Neuronal stem cell (in vitro differentiated cells): ENCODE results near the gene TOM1.
A peak's percentile ranks its signal among the peaks of the same experiment; 100 is the strongest.

Experiments
- DNase-seq: peaks from one replicate; pipeline ENCODE4 v3.0.0-alpha.2; 2013; ENCODE audit warnings: low spot score
- H2AFZ ChIP-seq: one replicate; pipeline ENCODE4 v1.6.1; 2013; ENCODE audit warnings: mild to moderate bottlenecking, low read length, inconsistent platforms
- H2AK5ac ChIP-seq: 2 replicates; pipeline ENCODE4 v1.6.1; 2013; ENCODE audit warnings: low read depth, mild to moderate bottlenecking, inconsistent platforms, low read length, moderate library complexity, mixed read lengths
- H2BK120ac ChIP-seq: 2 replicates; pipeline ENCODE4 v1.6.1; 2013; ENCODE audit warnings: low read depth, mild to moderate bottlenecking, inconsistent platforms, low read length, moderate library complexity, mixed read lengths
- H2BK12ac ChIP-seq: one replicate; pipeline ENCODE4 v1.6.1; 2013; ENCODE audit warnings: low read length, inconsistent platforms
- H2BK15ac ChIP-seq: 2 replicates; pipeline ENCODE4 v1.6.1; 2013; ENCODE audit warnings: mild to moderate bottlenecking, low read length, inconsistent platforms, mixed read lengths
- H2BK5ac ChIP-seq: one replicate; pipeline ENCODE4 v1.6.1; 2013; ENCODE audit warnings: inconsistent platforms, mild to moderate bottlenecking, low read length, moderate library complexity
- H3K14ac ChIP-seq: one replicate; pipeline ENCODE4 v1.6.1; 2013; ENCODE audit warnings: low read length, inconsistent platforms
- H3K18ac ChIP-seq: 2 replicates; pipeline ENCODE4 v1.6.1; 2013; ENCODE audit warnings: low read length, inconsistent platforms
- H3K23ac ChIP-seq: 2 replicates; pipeline ENCODE4 v1.6.1; 2013; ENCODE audit warnings: low read depth, mild to moderate bottlenecking, mixed read lengths, low read length, inconsistent platforms; ENCODE audit not compliant: poor library complexity
- H3K27ac ChIP-seq: replicated peaks from 3 replicates; pipeline ENCODE4 v1.5.1; 2013; ENCODE audit warnings: low read length, inconsistent platforms
- H3K27me3 ChIP-seq, 3 experiments: 2 replicates each; pipeline ENCODE4 v1.6.1; 2013; ENCODE audit warnings: low read length in 3 of 3, mild to moderate bottlenecking in 2 of 3, inconsistent platforms in 1 of 3, low read depth in 1 of 3, mixed read lengths in 1 of 3, moderate library complexity in 1 of 3; ENCODE audit not compliant: control insufficient read depth in 3 of 3, insufficient read depth in 3 of 3
- H3K36me3 ChIP-seq, 2 donors: replicated peaks in 1 of 2; 2 replicates each; pipeline ENCODE4 v1.6.1; 2013; ENCODE audit warnings: low read length in 2 of 2; ENCODE audit not compliant: control insufficient read depth in 2 of 2, insufficient read depth in 2 of 2
- H3K4ac ChIP-seq: 2 replicates; pipeline ENCODE4 v1.6.1; 2013; ENCODE audit warnings: inconsistent platforms, mild to moderate bottlenecking, low read length, moderate library complexity
- H3K4me1 ChIP-seq, 2 donors: 1 replicate in 1 of 2; 2 replicates in 1 of 2; pipeline ENCODE4 v1.6.1; 2013; ENCODE audit warnings: low read length in 2 of 2, low read depth in 1 of 2; ENCODE audit not compliant: control insufficient read depth in 2 of 2, insufficient read depth in 1 of 2
- H3K4me2 ChIP-seq: one replicate; pipeline ENCODE4 v1.6.1; 2013; ENCODE audit warnings: mild to moderate bottlenecking, low read length, inconsistent platforms; ENCODE audit not compliant: insufficient read depth, poor library complexity, severe bottlenecking
- H3K4me3 ChIP-seq, 2 donors: 2 replicates each; pipeline ENCODE4 v1.5.1; 2013; ENCODE audit warnings: low read length in 2 of 2, mild to moderate bottlenecking in 2 of 2, inconsistent platforms in 1 of 2, moderate library complexity in 1 of 2
- H3K79me1 ChIP-seq: one replicate; pipeline ENCODE4 v1.6.1; 2013; ENCODE audit warnings: low read depth, mild to moderate bottlenecking, inconsistent platforms, low read length, moderate library complexity
- H3K9ac ChIP-seq: one replicate; pipeline ENCODE4 v1.6.1; 2013; ENCODE audit warnings: mild to moderate bottlenecking, low read depth, low read length, inconsistent platforms; ENCODE audit not compliant: poor library complexity
- H3K9me3 ChIP-seq, 2 donors: replicated peaks in 1 of 2; 2 replicates each; pipeline versions ENCODE3 to v1.6.1; 2013; ENCODE audit warnings: low read length in 2 of 2, mild to moderate bottlenecking in 2 of 2, inconsistent platforms in 1 of 2, low read depth in 1 of 2, mixed read lengths in 1 of 2, moderate library complexity in 1 of 2; ENCODE audit not compliant: control insufficient read depth in 2 of 2, insufficient read depth in 1 of 2
- H4K8ac ChIP-seq: one replicate; pipeline ENCODE4 v1.6.1; 2013; ENCODE audit warnings: low read depth, mild to moderate bottlenecking, inconsistent platforms, low read length, moderate library complexity
- H4K91ac ChIP-seq: one replicate; pipeline ENCODE4 v1.6.1; 2013; ENCODE audit warnings: low read length, low read depth, mild to moderate bottlenecking, inconsistent platforms; ENCODE audit not compliant: poor library complexity
- WGBS, 2 donors: extraction: QIAGEN DNeasy Blood & Tissue Kit; methylation state at CpG; one replicate each; pipeline ENCODE4 v1.1.7; 2013; ENCODE audit warnings: missing lambda C conversion rate in 2 of 2, mixed read lengths in 1 of 2; ENCODE audit not compliant: insufficient read length in 2 of 2, insufficient replicate concordance in 1 of 2; ENCODE audit errors: extremely low coverage in 2 of 2; 5-methylcytosine and 5-hydroxymethylcytosine counted together

Gene TOM1

DNA sequence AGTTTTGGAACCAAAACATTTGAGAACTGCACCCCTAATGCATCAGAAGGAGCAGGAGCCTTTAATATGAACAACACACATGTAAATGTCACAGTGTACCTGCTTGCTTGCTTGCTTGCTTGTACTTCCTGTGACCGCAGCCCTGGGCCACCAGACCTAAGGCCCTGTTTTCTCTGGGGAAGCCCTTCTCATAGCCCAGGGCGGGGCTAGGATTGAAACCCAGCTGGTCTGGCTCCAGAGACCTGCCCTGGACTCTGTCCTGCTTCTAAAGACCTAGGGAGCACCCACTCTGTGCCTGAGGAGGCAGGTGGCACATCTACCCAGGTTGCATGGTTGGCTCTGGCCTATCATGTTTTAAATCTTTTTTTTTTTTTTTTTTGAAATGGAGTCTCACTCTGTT lies 92.7 kb downstream of the TOM1 start:
- Histone ChIP-seq H3K36me3 (no peaks in the 10 kb centered on the region), H3K4me2 (no peak overlapping the region)
- WGBS, 2 donors: no CpG with 5 or more reads among the region's 2 CpGs

DNA sequence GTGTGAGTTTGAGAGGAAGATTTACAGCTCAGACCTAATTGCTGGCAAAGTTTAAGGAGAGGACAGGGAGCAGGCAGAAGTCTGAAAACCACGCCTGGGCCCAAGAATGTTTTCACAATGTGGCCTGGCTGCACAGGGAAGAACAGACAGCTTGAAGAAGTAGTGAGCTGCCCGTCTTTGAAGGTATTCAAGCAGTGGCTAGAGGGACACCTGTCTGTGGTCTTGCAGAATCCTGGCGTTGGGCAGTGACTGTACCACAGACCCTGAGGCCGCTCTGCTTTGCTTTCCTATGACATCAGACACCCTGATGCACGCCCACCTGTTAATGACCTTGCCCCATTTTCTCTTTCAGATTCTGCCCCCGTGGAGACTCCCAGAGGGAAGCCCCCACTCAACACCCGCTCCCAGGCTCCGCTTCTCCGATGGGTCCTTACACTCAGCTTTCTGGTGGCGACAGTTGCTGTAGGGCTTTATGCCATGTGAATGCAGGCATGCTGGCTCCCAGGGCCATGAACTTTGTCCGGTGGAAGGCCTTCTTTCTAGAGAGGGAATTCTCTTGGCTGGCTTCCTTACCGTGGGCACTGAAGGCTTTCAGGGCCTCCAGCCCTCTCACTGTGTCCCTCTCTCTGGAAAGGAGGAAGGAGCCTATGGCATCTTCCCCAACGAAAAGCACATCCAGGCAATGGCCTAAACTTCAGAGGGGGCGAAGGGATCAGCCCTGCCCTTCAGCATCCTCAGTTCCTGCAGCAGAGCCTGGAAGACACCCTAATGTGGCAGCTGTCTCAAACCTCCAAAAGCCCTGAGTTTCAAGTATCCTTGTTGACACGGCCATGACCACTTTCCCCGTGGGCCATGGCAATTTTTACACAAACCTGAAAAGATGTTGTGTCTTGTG lies 93.7 kb downstream of the TOM1 start:
- H2AFZ ChIP-seq: peak overlapping the region; percentile 56
- H4K8ac ChIP-seq: no peak overlapping the region
- no peak overlapping the region for H3K9ac ChIP-seq
- no peak overlapping the region for H3K4ac ChIP-seq
- no peak overlapping the region for H4K91ac ChIP-seq
- no peak for DNase-seq
- H3K4me1 ChIP-seq: peaks cover 0 to 8% of the 10 kb centered on the region in 2 donors
- no peak overlapping the region for H3K4me2 ChIP-seq
- H3K79me1 ChIP-seq: no peaks in the 10 kb centered on the region
- WGBS, 2 donors: no CpG with 5 or more reads among the region's 16 CpGs
- H2BK12ac ChIP-seq: no peak overlapping the region
- no peak overlapping the region for H2BK15ac ChIP-seq
- H3K27ac ChIP-seq: no peak overlapping the region
- no peaks in the 10 kb centered on the region for H3K9me3 ChIP-seq
- no peaks in the 10 kb centered on the region for H3K27me3 ChIP-seq
- no peak overlapping the region for H2BK120ac ChIP-seq
- no peak overlapping the region for H3K14ac ChIP-seq
- no peak overlapping the region for H3K4me3 ChIP-seq
- no peaks in the 10 kb centered on the region for H3K36me3 ChIP-seq
- no peak overlapping the region for H2BK5ac ChIP-seq
- peak overlapping the region; percentile 5 for H3K23ac ChIP-seq
- peak overlapping the region; percentile 50 for H2AK5ac ChIP-seq
- H3K18ac ChIP-seq: no peak overlapping the region

More for the DNA sequence above, 92.7 kb downstream of the TOM1 start:
- no peak overlapping the region for H2BK12ac ChIP-seq
- H2BK15ac ChIP-seq: no peak overlapping the region
- no peaks in the 10 kb centered on the region for H3K9me3 ChIP-seq
- H3K4me1 ChIP-seq: peaks cover 3 to 4% of the 10 kb centered on the region in 2 donors
- no peak overlapping the region for H3K23ac ChIP-seq
- no peak overlapping the region for H2BK5ac ChIP-seq
- no peak overlapping the region for H2AFZ ChIP-seq
- no peak overlapping the region for H2BK120ac ChIP-seq
- H3K9ac ChIP-seq: no peak overlapping the region
- H3K14ac ChIP-seq: no peak overlapping the region
- H3K27ac ChIP-seq: no peak overlapping the region
- no peak overlapping the region for H2AK5ac ChIP-seq
- no peak overlapping the region for H4K8ac ChIP-seq
- DNase-seq: no peak
- H3K79me1 ChIP-seq: no peaks in the 10 kb centered on the region
- H3K27me3 ChIP-seq: no peaks in the 10 kb centered on the region
- H3K18ac ChIP-seq: no peak overlapping the region
- no peak overlapping the region for H3K4ac ChIP-seq
- no peak overlapping the region for H4K91ac ChIP-seq
- no peak overlapping the region for H3K4me3 ChIP-seq

DNA sequence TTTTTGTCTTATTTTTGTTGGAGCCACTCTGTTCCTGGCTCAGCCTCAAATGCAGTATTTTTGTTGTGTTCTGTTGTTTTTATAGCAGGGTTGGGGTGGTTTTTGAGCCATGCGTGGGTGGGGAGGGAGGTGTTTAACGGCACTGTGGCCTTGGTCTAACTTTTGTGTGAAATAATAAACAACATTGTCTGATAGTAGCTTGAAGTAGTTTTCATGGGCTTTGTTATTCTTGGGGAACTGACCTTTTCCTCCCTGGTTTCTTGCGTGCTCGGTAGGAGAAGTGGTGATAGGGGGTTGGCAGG lies 94.3 kb downstream of the TOM1 start:
- DNase-seq: no peak
- no CpG with 5 or more reads among the region's 4 CpGs for WGBS, 2 donors

DNA sequence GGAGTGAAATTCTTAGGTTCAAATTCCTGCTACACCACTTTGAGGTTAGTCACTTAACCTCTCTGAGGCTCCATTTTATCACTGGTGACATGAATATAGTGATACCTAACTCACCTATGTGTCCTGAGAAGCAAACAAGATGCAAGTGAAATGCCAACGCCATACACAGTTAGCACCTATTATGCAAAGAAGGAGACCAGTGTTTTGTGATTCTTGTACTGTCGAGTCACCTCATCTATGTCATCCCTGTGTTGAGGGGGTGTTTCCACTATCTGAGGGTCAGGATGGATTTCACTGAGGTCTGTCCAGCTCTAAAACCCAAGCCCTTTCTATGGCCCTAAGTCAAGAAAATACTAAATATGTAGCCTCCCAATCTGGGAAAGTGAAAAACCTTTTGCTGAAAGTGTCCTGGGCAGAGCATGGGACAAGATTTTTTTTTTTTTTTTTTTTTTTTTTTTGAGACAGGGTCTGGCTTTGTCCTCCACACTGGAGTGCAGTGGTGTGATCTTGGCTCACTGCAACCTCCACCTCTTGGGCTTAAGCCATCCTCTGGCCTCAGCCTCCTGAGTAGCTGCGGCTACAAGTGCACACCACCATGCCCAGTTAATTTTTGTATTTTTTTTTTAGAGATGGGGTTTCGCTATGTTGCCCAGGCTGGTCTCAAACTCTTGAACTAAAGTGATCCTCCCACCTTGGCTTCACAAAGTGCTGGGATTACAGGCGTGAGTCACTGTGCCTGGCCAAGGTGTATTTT lies 95.3 kb downstream of the TOM1 start:
- Histone ChIP-seq H3K18ac (no peak overlapping the region), H2AFZ (no peak overlapping the region), H2BK120ac (no peak overlapping the region), H3K4me3 (no peak overlapping the region), H3K23ac (no peak overlapping the region), H3K79me1 (no peaks in the 10 kb centered on the region), H3K4ac (no peak overlapping the region), H3K27ac (no peak overlapping the region), H2AK5ac (no peak overlapping the region), H2BK5ac (no peak overlapping the region), H4K8ac (no peak overlapping the region), H3K27me3 (no peaks in the 10 kb centered on the region), H2BK15ac (no peak overlapping the region), H3K9me3 (no peaks in the 10 kb centered on the region), H3K14ac (no peak overlapping the region), H3K4me1 (peaks cover 5 to 8% of the 10 kb centered on the region in 2 donors), H3K36me3 (no peaks in the 10 kb centered on the region), H2BK12ac (no peak overlapping the region), H4K91ac (no peak overlapping the region), H3K9ac (no peak overlapping the region), H3K4me2 (no peak overlapping the region)
- no CpG with 5 or more reads among the region's 5 CpGs for WGBS, 2 donors
- DNase-seq: no peak

More for the DNA sequence above, 94.3 kb downstream of the TOM1 start:
- Histone ChIP-seq H3K23ac (no peak overlapping the region), H2BK15ac (no peak overlapping the region), H3K14ac (no peak overlapping the region), H3K27ac (no peak overlapping the region), H3K4ac (no peak overlapping the region), H2AK5ac (no peak overlapping the region), H2AFZ (peak overlapping the region; percentile 56), H2BK5ac (no peak overlapping the region), H3K4me1 (peaks cover 0 to 8% of the 10 kb centered on the region in 2 donors), H4K91ac (no peak overlapping the region), H3K4me3 (no peak overlapping the region), H3K9ac (no peak overlapping the region), H4K8ac (no peak overlapping the region), H3K9me3 (no peaks in the 10 kb centered on the region), H3K4me2 (no peak overlapping the region), H3K36me3 (no peaks in the 10 kb centered on the region), H3K27me3 (no peaks in the 10 kb centered on the region), H2BK120ac (no peak overlapping the region), H3K79me1 (no peaks in the 10 kb centered on the region), H2BK12ac (no peak overlapping the region), H3K18ac (no peak overlapping the region)
